GM12892 (cell line): Measurements from ENCODE around the gene LDLRAD4.

Experiments
- POLR2A ChIP-seq: IDR thresholded peaks from 2 replicates; pipeline ENCODE4 v1.6.1; 2011; ENCODE audit warnings: low read depth, low read length, control low read depth
- POLR2AphosphoS5 ChIP-seq: IDR thresholded peaks from 2 replicates; pipeline ENCODE4 v1.6.1; 2011; ENCODE audit warnings: low read depth, low read length, control low read depth
- TAF1 ChIP-seq: IDR thresholded peaks from 2 replicates; pipeline ENCODE4 v1.6.1; 2011; ENCODE audit warnings: low read depth, mild to moderate bottlenecking, control low read depth, low read length, borderline replicate concordance

DNA sequence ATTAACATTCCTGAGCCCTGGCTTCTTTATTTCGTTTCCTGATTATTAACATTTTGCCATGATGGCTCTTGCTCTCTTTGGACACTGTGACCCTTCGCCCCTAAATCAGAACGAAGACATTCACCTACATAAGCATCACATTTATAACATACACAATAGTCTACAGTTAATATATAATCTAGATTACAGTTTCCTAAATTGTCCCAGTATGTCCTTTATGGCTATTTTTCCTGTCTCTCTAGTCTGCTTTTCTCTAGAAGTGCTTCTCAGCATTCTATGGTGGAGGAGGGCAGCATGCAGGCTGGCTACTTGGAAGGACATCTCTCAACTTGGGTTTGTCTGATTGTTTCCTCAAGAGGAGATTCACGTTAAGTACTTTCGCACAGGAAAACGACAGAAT lies 457.9 kb downstream of the LDLRAD4 start:
- TF ChIP-seq POLR2A (no peak), TAF1 (no peak), POLR2AphosphoS5 (no peak)
